CD8-positive, alpha-beta memory T cell (primary cell): ENCODE measurements around the gene MX1. TPM values are rescaled to one million over a fixed set of nuclear protein-coding genes. Genes with fewer than 3 reads are reported as not detected.
A peak's percentile ranks its signal among the peaks of the same experiment; 100 is the strongest.

ENCODE experiments used
- CTCF ChIA-PET: fragments of 350-600 bp; sonication (Branson Sonifier 250); formaldehyde crosslinking; loops from one replicate; lab custom pipeline; 2021; ENCODE audit warnings: antibody characterized with exemption; lab: Charles Lee
- POLR2A ChIA-PET: fragments of 350-600 bp; sonication (Branson Sonifier 250); formaldehyde crosslinking; loops from one replicate; lab custom pipeline; 2021; ENCODE audit warnings: antibody characterized with exemption; lab: Charles Lee
- DNase-seq, 5 donors: peaks; one replicate each; pipeline versions ENCODE4 v3.0.0 to v3.0.0-alpha.2; 2020 to 2022; ENCODE audit warnings: mixed read lengths in 1 of 5
- H3K27ac ChIP-seq: one replicate; pipeline ENCODE4 v1.7.0; 2013; ENCODE audit warnings: low read depth, mild to moderate bottlenecking, low read length, moderate library complexity
- H3K27me3 ChIP-seq: 2 replicates; pipeline ENCODE4 v1.7.0; 2013; ENCODE audit warnings: low read length, mild to moderate bottlenecking; ENCODE audit not compliant: insufficient read depth, poor library complexity, severe bottlenecking
- H3K36me3 ChIP-seq: 2 replicates; pipeline ENCODE4 v1.7.0; 2013; ENCODE audit warnings: mild to moderate bottlenecking, low read length, moderate library complexity; ENCODE audit not compliant: insufficient read depth
- H3K4me1 ChIP-seq: 2 replicates; pipeline ENCODE4 v1.7.0; 2013; ENCODE audit warnings: mild to moderate bottlenecking, low read length, moderate library complexity; ENCODE audit not compliant: insufficient read depth
- H3K4me3 ChIP-seq: 2 replicates; pipeline ENCODE4 v1.7.0; 2013; ENCODE audit warnings: mild to moderate bottlenecking, low read length
- H3K9me3 ChIP-seq: 2 replicates; pipeline ENCODE4 v1.7.0; 2013; ENCODE audit warnings: mild to moderate bottlenecking, low read length
- H3K27ac Mint-ChIP-seq, 8 donors: one replicate each; pipeline ENCODE4 v1.8.0; 2020 to 2021; ENCODE audit warnings: mixed read lengths in 8 of 8, mild to moderate bottlenecking in 6 of 8, inconsistent platforms in 3 of 8, moderate library complexity in 3 of 8
- H3K27me3 Mint-ChIP-seq, 2 donors: one replicate each; pipeline ENCODE4 v1.8.0; 2020 to 2021; ENCODE audit warnings: mixed read lengths in 2 of 2, mild to moderate bottlenecking in 1 of 2, moderate library complexity in 1 of 2
- H3K36me3 Mint-ChIP-seq, 3 donors: one replicate each; pipeline ENCODE4 v1.8.0; 2020 to 2021; ENCODE audit warnings: mixed read lengths in 3 of 3, inconsistent platforms in 1 of 3, mild to moderate bottlenecking in 1 of 3
- H3K4me1 Mint-ChIP-seq, 3 donors: one replicate each; pipeline ENCODE4 v1.8.0; 2020 to 2021; ENCODE audit warnings: mixed read lengths in 3 of 3, inconsistent platforms in 1 of 3, mild to moderate bottlenecking in 1 of 3
- H3K4me3 Mint-ChIP-seq, 7 donors: one replicate each; pipeline ENCODE4 v1.8.0; 2020 to 2021; ENCODE audit warnings: mixed read lengths in 7 of 7, mild to moderate bottlenecking in 6 of 7, moderate library complexity in 4 of 7, inconsistent platforms in 2 of 7
- H3K9me3 Mint-ChIP-seq, 5 donors: one replicate each; pipeline ENCODE4 v1.8.0; 2020 to 2022; ENCODE audit warnings: mixed read lengths in 5 of 5, mild to moderate bottlenecking in 3 of 5, moderate library complexity in 2 of 5, inconsistent platforms in 1 of 5
- polyA plus RNA-seq: library from polyadenylated mRNA; unstranded; fragments of 300-500 nt; fragmentation: Illumina TruSeq; gene quantifications from one replicate; pipeline ENCODE4 v1.2.3, GENCODE V29; 2021
- total RNA-seq, 2 experiments: library from RNA; stranded (reverse); gene quantifications; one replicate each; pipeline ENCODE4 v1.2.3, GENCODE V29; 2021

Gene MX1
- total and polyA plus RNA-seq, 3 experiments from 2014 or later: 10.5 to 75.9 (median 10.6) TPM

DNA sequence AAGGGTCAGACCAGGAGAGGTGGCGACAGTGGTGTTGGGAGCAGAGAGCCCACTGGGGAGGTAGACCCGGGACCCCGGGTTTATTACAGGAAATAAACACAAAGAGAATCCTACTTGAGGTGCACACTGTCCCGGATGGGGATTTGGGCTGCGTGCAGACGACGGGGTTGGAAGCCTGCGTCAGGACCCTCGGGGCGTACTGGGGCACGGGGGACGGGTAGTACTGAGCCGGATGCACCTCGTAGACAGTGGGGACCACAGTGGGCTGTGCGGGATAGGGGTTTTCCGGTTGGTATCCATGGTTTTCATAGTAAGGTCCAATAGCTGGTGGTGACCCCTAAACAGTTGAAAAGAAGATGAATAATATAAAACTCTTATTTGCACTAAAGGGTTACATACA lies 68.2 kb downstream of the MX1 start:
- POLR2A ChIA-PET: no interaction called here
- Mint-ChIP-seq H3K27ac (no peak overlapping the region), H3K36me3 (no peaks in the 10 kb centered on the region), H3K4me3 (no peak overlapping the region), H3K27me3 (peaks cover 13 to 21% of the 10 kb centered on the region in 2 donors), H3K9me3 (no peaks in the 10 kb centered on the region), H3K4me1 (no peaks in the 10 kb centered on the region)
- no peak for DNase-seq
- Histone ChIP-seq H3K4me3 (no peak overlapping the region), H3K27ac (no peak overlapping the region), H3K4me1 (no peaks in the 10 kb centered on the region), H3K27me3 (no peaks in the 10 kb centered on the region), H3K9me3 (no peaks in the 10 kb centered on the region), H3K36me3 (no peaks in the 10 kb centered on the region)
- CTCF ChIA-PET: no interaction called here

DNA sequence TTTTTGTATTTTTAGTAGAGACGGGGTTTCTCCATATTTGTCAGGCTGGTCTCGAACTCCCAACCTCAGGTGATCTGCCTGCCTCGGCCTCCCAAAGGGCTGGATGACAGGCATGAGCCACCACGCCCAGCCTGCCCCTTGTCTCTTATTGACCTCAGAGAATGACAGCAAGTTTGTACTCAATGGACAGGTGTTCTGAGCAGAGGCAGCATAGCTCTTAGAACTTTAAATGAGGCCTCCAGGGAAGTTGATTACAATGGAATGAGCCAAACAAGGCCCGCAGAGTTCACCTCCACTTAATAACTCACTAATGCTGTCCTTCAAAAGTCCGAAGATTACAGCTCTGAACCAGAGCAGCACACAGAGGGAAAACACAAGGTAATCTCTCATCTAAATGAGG lies 71.0 kb downstream of the MX1 start:
- Histone ChIP-seq H3K4me1 (no peaks in the 10 kb centered on the region), H3K27me3 (no peaks in the 10 kb centered on the region), H3K9me3 (no peaks in the 10 kb centered on the region), H3K4me3 (no peak overlapping the region), H3K27ac (no peak overlapping the region), H3K36me3 (no peaks in the 10 kb centered on the region)
- H3K27ac Mint-ChIP-seq: no peak overlapping the region
- no peaks in the 10 kb centered on the region for H3K9me3 Mint-ChIP-seq
- ChIA-PET POLR2A (no interaction called here), CTCF (no interaction called here)
- peaks cover 12 to 26% of the 10 kb centered on the region in 2 donors for H3K27me3 Mint-ChIP-seq
- no peaks in the 10 kb centered on the region for H3K36me3 Mint-ChIP-seq
- no peak overlapping the region for H3K4me3 Mint-ChIP-seq
- no peaks in the 10 kb centered on the region for H3K4me1 Mint-ChIP-seq
- DNase-seq: no peak

DNA sequence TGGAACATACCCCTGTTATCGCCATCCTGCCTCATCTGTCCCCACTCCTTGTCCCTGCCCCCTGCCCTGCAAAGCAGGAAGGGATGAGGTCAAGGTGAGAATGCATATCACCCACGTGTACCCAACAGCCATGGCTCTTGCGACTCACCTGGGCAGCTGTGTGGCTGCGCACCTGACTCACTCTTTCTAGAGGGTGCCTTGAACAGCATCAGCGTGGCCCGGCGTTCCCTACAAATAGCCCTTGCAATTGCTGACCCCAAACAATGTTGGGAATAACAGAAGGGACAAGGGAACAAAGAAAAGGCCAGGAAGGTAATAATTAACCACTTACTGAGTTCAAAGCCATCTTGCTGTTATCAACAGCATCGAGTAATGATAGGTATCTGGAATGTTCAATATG lies 71.7 kb downstream of the MX1 start:
- H3K4me3 ChIP-seq: no peak overlapping the region
- no peaks in the 10 kb centered on the region for H3K9me3 Mint-ChIP-seq
- H3K4me1 ChIP-seq: no peaks in the 10 kb centered on the region
- H3K27me3 ChIP-seq: no peaks in the 10 kb centered on the region
- H3K4me1 Mint-ChIP-seq: no peaks in the 10 kb centered on the region
- H3K36me3 ChIP-seq: no peaks in the 10 kb centered on the region
- ChIA-PET POLR2A (no interaction called here), CTCF (no interaction called here)
- H3K27ac Mint-ChIP-seq: no peak overlapping the region
- H3K36me3 Mint-ChIP-seq: no peaks in the 10 kb centered on the region
- no peak overlapping the region for H3K4me3 Mint-ChIP-seq
- H3K27ac ChIP-seq: no peak overlapping the region
- DNase-seq: no peak
- H3K27me3 Mint-ChIP-seq: peaks cover 11 to 30% of the 10 kb centered on the region in 2 donors
- no peaks in the 10 kb centered on the region for H3K9me3 ChIP-seq

DNA sequence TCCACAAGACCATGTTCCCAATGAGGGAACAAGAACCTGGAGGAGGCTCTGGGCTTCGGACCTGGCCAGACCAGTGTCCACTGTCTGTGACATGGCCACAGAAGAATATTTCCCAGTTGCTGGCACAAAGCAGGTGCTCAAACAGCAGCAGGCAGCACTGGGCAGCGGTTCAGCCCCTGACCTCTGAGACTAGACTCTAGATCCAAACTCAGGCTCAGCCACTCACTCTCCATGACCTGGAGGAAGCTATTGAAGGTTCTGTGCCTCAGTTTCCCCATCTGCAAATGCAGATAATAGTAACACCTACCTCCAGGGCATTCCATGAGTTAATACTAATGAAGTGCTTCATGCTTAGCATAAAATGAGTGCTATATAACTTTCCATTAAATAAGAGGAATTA lies 73.9 kb downstream of the MX1 start:
- no peaks in the 10 kb centered on the region for H3K9me3 ChIP-seq
- no peaks in the 10 kb centered on the region for H3K9me3 Mint-ChIP-seq
- H3K27me3 Mint-ChIP-seq: peaks cover 15 to 31% of the 10 kb centered on the region in 2 donors
- H3K27ac Mint-ChIP-seq: no peak overlapping the region
- no peaks in the 10 kb centered on the region for H3K4me1 ChIP-seq
- ChIA-PET POLR2A (no interaction called here), CTCF (no interaction called here)
- no peak overlapping the region for H3K4me3 Mint-ChIP-seq
- H3K27ac ChIP-seq: no peak overlapping the region
- H3K4me1 Mint-ChIP-seq: peaks cover 0 to 6% (median 2%) of the 10 kb centered on the region in 3 donors
- no peak overlapping the region for H3K4me3 ChIP-seq
- no peak for DNase-seq
- no peaks in the 10 kb centered on the region for H3K36me3 Mint-ChIP-seq
- no peaks in the 10 kb centered on the region for H3K27me3 ChIP-seq
- H3K36me3 ChIP-seq: no peaks in the 10 kb centered on the region

DNA sequence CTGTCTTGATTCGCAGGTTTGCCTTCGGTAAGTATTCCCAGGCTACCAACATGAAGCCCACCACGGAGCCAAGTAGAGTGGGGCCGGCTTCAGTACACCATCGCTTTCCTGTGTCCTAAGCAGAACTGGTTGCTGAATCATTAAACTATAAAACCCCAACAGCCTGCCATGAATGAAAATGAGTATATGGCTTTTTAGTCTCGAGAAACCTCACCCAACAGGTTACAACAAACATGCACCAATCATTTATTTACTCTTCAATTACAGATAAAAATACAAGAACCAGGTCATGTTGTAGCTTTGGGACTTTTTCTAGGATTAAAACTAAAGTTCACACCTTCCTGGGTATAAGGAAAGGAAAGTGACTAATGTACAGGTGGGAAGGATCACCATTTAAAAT lies 74.3 kb downstream of the MX1 start:
- no peak for DNase-seq
- Mint-ChIP-seq H3K4me3 (no peak overlapping the region), H3K27ac (no peak overlapping the region), H3K36me3 (no peaks in the 10 kb centered on the region), H3K27me3 (peaks cover 15 to 35% of the 10 kb centered on the region in 2 donors), H3K9me3 (no peaks in the 10 kb centered on the region), H3K4me1 (peaks cover 0 to 6% (median 2%) of the 10 kb centered on the region in 3 donors)
- ChIA-PET CTCF (no interaction called here), POLR2A (no interaction called here)
- Histone ChIP-seq H3K27me3 (no peaks in the 10 kb centered on the region), H3K4me1 (no peaks in the 10 kb centered on the region), H3K4me3 (no peak overlapping the region), H3K9me3 (no peaks in the 10 kb centered on the region), H3K36me3 (no peaks in the 10 kb centered on the region), H3K27ac (no peak overlapping the region)

DNA sequence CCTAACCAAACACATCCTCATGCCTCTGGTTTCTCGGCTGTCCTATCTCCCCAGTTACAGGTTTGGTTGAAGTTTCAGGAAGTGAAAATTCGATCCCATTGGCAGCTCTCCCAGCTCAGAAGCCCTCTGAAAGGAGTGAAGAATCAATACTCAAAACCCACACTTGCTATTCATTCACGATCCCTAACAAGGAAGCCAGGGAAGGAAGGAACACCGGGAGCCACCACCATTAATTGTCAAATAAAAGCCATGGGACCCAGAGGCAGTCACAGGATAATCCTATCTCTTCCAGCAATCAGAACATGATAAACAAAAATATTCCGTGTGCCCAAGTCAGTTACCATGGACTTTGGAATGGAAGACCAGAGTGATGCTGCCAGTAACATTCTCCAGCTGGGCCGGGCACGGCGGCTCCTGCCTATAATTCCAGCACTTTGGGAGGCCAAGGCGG lies 74.9 kb downstream of the MX1 start:
- Histone ChIP-seq H3K27me3 (no peaks in the 10 kb centered on the region), H3K4me1 (no peaks in the 10 kb centered on the region), H3K9me3 (no peaks in the 10 kb centered on the region), H3K4me3 (no peak overlapping the region), H3K27ac (no peak overlapping the region), H3K36me3 (no peaks in the 10 kb centered on the region)
- POLR2A ChIA-PET: no interaction called here
- H3K4me3 Mint-ChIP-seq: no peak overlapping the region
- H3K4me1 Mint-ChIP-seq: peaks cover 0 to 6% (median 2%) of the 10 kb centered on the region in 3 donors
- CTCF ChIA-PET: no interaction called here
- no peak for DNase-seq
- H3K36me3 Mint-ChIP-seq: no peaks in the 10 kb centered on the region
- no peak overlapping the region for H3K27ac Mint-ChIP-seq
- no peaks in the 10 kb centered on the region for H3K9me3 Mint-ChIP-seq
- peaks cover 18 to 39% of the 10 kb centered on the region in 2 donors for H3K27me3 Mint-ChIP-seq

DNA sequence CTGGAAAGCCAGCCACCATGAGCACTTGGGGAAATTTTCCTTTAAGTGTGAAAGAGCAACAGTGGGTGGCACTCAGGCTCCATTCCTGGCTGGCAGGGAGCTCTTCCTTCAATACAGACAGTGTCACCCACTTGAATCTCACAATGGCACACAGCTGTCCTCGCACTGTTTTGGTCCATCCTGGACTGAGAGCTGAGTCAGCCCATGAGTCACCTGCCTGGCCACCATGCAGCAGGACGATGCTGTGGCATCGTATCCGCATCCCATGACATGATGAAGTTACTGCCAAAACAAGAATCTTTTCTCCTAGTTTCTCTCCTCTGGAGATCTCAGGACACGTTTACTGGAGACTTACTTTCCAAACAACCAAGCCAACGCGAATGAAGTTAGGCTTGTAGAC lies 75.9 kb downstream of the MX1 start:
- Mint-ChIP-seq H3K4me3 (no peak overlapping the region), H3K27me3 (peaks cover 22 to 48% of the 10 kb centered on the region in 2 donors), H3K36me3 (no peaks in the 10 kb centered on the region), H3K9me3 (no peaks in the 10 kb centered on the region), H3K27ac (no peak overlapping the region), H3K4me1 (peaks cover 0 to 6% (median 2%) of the 10 kb centered on the region in 3 donors)
- no peaks in the 10 kb centered on the region for H3K4me1 ChIP-seq
- no peaks in the 10 kb centered on the region for H3K36me3 ChIP-seq
- ChIA-PET CTCF (no interaction called here), POLR2A (no interaction called here)
- H3K9me3 ChIP-seq: no peaks in the 10 kb centered on the region
- H3K27ac ChIP-seq: no peak overlapping the region
- no peak for DNase-seq
- H3K4me3 ChIP-seq: no peak overlapping the region
- H3K27me3 ChIP-seq: peaks cover 4% of the 10 kb centered on the region

DNA sequence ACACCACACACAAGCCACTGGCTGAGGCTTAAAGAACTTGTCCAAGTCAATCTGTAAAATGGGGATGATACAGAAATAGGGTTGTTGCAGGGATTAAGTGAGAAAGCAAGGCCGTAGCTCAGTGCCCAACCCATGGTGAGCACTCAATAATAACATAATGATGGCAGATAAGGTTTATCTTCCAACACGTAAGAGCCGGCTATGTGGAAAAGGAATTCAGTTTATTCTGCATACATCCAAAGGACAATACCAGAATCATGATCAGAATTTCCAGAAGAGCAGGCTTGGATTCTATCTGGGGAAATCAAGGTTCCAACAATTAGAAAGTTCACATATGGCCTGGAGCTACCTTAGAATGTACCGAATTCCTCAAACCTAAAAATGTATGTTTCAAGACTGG lies 77.3 kb downstream of the MX1 start:
- Mint-ChIP-seq H3K27ac (no peak overlapping the region), H3K4me1 (peaks cover 0 to 6% (median 2%) of the 10 kb centered on the region in 3 donors), H3K27me3 (peaks cover 18 to 49% of the 10 kb centered on the region in 2 donors), H3K36me3 (no peaks in the 10 kb centered on the region), H3K4me3 (no peak overlapping the region), H3K9me3 (no peaks in the 10 kb centered on the region)
- Histone ChIP-seq H3K27ac (no peak overlapping the region), H3K36me3 (no peaks in the 10 kb centered on the region), H3K4me3 (no peak overlapping the region), H3K9me3 (no peaks in the 10 kb centered on the region), H3K4me1 (no peaks in the 10 kb centered on the region), H3K27me3 (peaks cover 4% of the 10 kb centered on the region)
- ChIA-PET CTCF (no interaction called here), POLR2A (no interaction called here)
- DNase-seq: no peak

DNA sequence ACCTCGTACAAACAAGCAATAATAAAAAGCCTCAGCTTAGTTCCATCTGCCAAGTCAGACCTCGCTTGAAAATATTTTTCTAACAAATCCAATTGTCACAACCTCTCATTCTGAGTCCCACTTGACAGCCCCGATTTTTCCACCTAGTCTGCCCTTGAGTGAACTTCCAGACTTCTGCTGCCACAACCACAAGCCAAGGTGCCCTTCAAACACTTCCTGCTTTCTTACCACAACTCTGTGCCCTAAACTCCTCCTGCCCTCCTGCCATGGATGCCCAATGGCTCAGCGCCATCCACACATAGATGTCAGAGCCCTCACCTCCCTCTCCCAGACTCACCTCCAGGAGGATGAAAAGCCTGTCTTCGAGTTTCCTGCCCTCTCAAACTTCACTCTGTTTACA lies 78.0 kb downstream of the MX1 start:
- CTCF ChIA-PET: no interaction called here
- Histone ChIP-seq H3K27ac (no peak overlapping the region), H3K4me3 (no peak overlapping the region), H3K36me3 (no peaks in the 10 kb centered on the region), H3K27me3 (peaks cover 8% of the 10 kb centered on the region), H3K4me1 (no peaks in the 10 kb centered on the region), H3K9me3 (no peaks in the 10 kb centered on the region)
- Mint-ChIP-seq H3K27ac (peak overlapping the region in 1 of 8 donors; percentile 7), H3K36me3 (no peaks in the 10 kb centered on the region), H3K4me3 (no peak overlapping the region), H3K9me3 (no peaks in the 10 kb centered on the region), H3K27me3 (peaks cover 19 to 48% of the 10 kb centered on the region in 2 donors), H3K4me1 (peaks cover 0 to 6% (median 3%) of the 10 kb centered on the region in 3 donors)
- POLR2A ChIA-PET: no interaction called here
- no peak for DNase-seq
